ENCODE results near the gene KLHL3. TPM values are rescaled to one million over a fixed set of nuclear protein-coding genes. Genes with fewer than 3 reads are reported as not detected.

The KLHL3 gene
- total RNA-seq, 1 donor from 2014 or later: 5.7 TPM

DNA sequence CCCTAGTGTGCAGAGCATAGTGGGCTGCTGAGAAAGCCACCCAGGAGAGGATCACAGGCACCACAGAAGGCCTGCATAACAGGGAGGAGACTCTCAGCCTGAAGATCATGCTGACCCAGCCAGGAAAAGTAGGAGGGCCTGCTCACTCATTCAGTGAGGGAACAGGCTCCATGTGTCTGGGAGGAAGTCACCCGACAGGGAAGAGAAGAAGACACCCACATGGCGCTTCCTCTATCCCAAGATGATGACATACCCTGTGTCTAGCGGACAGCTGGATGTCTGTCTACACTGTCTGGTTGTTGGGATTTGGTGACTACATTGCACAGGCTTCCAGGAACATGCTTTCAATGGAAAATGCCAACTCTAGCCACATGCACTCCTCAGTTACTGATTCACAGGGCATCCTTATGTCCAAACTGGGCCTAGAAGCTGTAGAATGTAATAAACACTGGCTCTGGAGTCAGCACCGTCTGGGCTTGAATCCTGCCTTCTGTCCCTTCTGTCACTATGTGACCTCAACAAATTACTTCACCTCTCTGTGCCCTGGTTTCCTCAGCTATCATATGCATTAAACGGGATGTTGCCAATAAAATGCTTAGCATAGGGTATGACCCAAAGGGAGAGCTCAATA, 47.6 kb downstream of the KLHL3 start:
- H3K36me3 Mint-ChIP-seq (ENCODE audit: unreplicated experiment): no peaks in the 10 kb centered on the region
- H3K27ac Mint-ChIP-seq (ENCODE audit: unreplicated experiment): peak overlapping the region; percentile 53
- H3K9me3 Mint-ChIP-seq (ENCODE audit: unreplicated experiment): no peaks in the 10 kb centered on the region
- DNase-seq: no peak
- peaks cover 4% of the 10 kb centered on the region for H3K27me3 Mint-ChIP-seq (ENCODE audit: unreplicated experiment)
- no peak overlapping the region for H3K4me3 Mint-ChIP-seq (ENCODE audit: unreplicated experiment)
- TF ChIP-seq CTCF (IDR thresholded peaks at IDR 0.05; ENCODE audit: partially characterized antibody, unreplicated experiment): no peak
- H3K4me1 Mint-ChIP-seq (ENCODE audit: low read depth, unreplicated experiment): peaks cover 12% of the 10 kb centered on the region

DNA sequence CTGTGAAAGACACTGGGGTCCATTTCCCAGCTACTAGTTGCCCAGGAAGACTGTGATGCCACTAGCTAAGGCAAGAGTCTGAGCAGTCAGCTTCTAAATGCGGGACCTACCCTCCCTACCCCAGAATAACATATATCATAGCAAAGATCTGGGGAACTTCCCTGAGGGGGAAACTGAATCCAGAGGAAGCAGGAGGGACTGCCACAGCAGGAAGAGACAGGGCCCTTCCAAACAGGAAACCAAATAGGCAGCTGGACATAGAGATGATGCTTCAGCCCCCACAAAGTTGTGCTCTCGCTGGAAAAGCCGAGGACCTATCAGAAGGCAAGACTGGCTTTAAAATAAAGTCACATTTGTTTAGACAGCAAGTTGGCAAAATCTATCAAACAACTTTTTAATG, 51.1 kb downstream of the KLHL3 start:
- no peaks in the 10 kb centered on the region for H3K9me3 Mint-ChIP-seq (ENCODE audit: unreplicated experiment)
- no peak for DNase-seq
- no peak overlapping the region for H3K27ac Mint-ChIP-seq (ENCODE audit: unreplicated experiment)
- no peak overlapping the region for H3K4me3 Mint-ChIP-seq (ENCODE audit: unreplicated experiment)
- H3K27me3 Mint-ChIP-seq (ENCODE audit: unreplicated experiment): peaks cover 4% of the 10 kb centered on the region
- no peaks in the 10 kb centered on the region for H3K36me3 Mint-ChIP-seq (ENCODE audit: unreplicated experiment)
- peaks cover 5% of the 10 kb centered on the region for H3K4me1 Mint-ChIP-seq (ENCODE audit: low read depth, unreplicated experiment)
- TF ChIP-seq CTCF (IDR thresholded peaks at IDR 0.05; ENCODE audit: partially characterized antibody, unreplicated experiment): no peak

DNA sequence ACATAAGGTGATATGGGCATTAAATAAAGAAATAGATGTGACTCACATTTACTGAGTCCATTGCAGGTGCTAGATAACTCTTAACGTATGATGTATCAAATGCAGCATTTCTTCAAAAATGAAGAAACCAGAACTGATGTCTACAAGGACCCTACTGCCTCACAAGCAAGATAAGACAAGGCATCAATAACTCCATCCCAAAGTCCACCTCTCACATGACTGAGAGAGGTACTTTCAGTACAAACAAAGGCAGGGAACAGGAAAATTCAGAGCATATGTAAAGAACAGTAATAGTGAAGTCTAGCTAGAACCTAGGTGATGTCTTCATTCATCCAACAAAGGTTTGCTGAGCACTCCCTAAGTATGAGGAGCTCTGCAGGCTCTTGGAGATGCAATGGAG, 54.7 kb downstream of the KLHL3 start:
- TF ChIP-seq CTCF (IDR thresholded peaks at IDR 0.05; ENCODE audit: partially characterized antibody, unreplicated experiment): no peak
- Mint-ChIP-seq H3K4me1 (ENCODE audit: low read depth, unreplicated experiment) (peaks cover 5% of the 10 kb centered on the region), H3K27ac (ENCODE audit: unreplicated experiment) (no peak overlapping the region), H3K36me3 (ENCODE audit: unreplicated experiment) (no peaks in the 10 kb centered on the region), H3K27me3 (ENCODE audit: unreplicated experiment) (peaks cover 4% of the 10 kb centered on the region), H3K9me3 (ENCODE audit: unreplicated experiment) (no peaks in the 10 kb centered on the region), H3K4me3 (ENCODE audit: unreplicated experiment) (no peak overlapping the region)
- no peak for DNase-seq

- H3K4me3 Mint-ChIP-seq (ENCODE audit: unreplicated experiment): no peak overlapping the region
- H3K4me1 Mint-ChIP-seq (ENCODE audit: low read depth, unreplicated experiment): peaks cover 5% of the 10 kb centered on the region
- no peaks in the 10 kb centered on the region for H3K9me3 Mint-ChIP-seq (ENCODE audit: unreplicated experiment)
- DNase-seq: no peak
- H3K27me3 Mint-ChIP-seq (ENCODE audit: unreplicated experiment): peaks cover 4% of the 10 kb centered on the region
- no peaks in the 10 kb centered on the region for H3K36me3 Mint-ChIP-seq (ENCODE audit: unreplicated experiment)
- H3K27ac Mint-ChIP-seq (ENCODE audit: unreplicated experiment): no peak overlapping the region
- no peak for TF ChIP-seq CTCF (IDR thresholded peaks at IDR 0.05; ENCODE audit: partially characterized antibody, unreplicated experiment)
These were observed 56.0 kb downstream of the KLHL3 start for GRCh38 chr5:137679910-137680309.

GRCh38 chr5:137679195-137679594, 56.7 kb downstream of the KLHL3 start:
- Mint-ChIP-seq H3K27me3 (ENCODE audit: unreplicated experiment) (peaks cover 4% of the 10 kb centered on the region), H3K36me3 (ENCODE audit: unreplicated experiment) (no peaks in the 10 kb centered on the region), H3K27ac (ENCODE audit: unreplicated experiment) (no peak overlapping the region), H3K9me3 (ENCODE audit: unreplicated experiment) (no peaks in the 10 kb centered on the region), H3K4me1 (ENCODE audit: low read depth, unreplicated experiment) (peaks cover 5% of the 10 kb centered on the region), H3K4me3 (ENCODE audit: unreplicated experiment) (no peak overlapping the region)
- no peak for DNase-seq
- TF ChIP-seq CTCF (IDR thresholded peaks at IDR 0.05; ENCODE audit: partially characterized antibody, unreplicated experiment): no peak

Data from glutamatergic neuron (in vitro differentiated cells).